SU-DHL-6 (cell line): Measurements from ENCODE around the gene ADGRD1.

ENCODE experiments used
- H2AFZ ChIP-seq: fragments of 200-600 bp; sonication (generic); 2 replicates; pipeline ENCODE4 v1.6.1; 2014; ENCODE audit warnings: low read depth, mild to moderate bottlenecking, moderate library complexity, mixed read lengths, antibody characterized with exemption, low read length; ENCODE audit not compliant: severe bottlenecking
- H3F3A ChIP-seq: fragments of 200-600 bp; shearing (Covaris generic); 2 replicates; pipeline ENCODE4 v1.6.0; 2016; ENCODE audit warnings: antibody characterized with exemption, mild to moderate bottlenecking; ENCODE audit not compliant: insufficient read depth
- H3K27ac ChIP-seq: fragments of 200-600 bp; sonication (generic); 2 replicates; pipeline ENCODE4 v1.5.1; 2016; ENCODE audit warnings: low read depth, mild to moderate bottlenecking, low read length, moderate library complexity, mixed read lengths
- H3K27me3 ChIP-seq: fragments of 200-600 bp; sonication (generic), shearing (Covaris generic); 2 replicates; pipeline ENCODE4 v1.6.0; 2014; ENCODE audit warnings: mild to moderate bottlenecking, low read length
- H3K36me3 ChIP-seq: fragments of 200-600 bp; sonication (generic); 2 replicates; pipeline ENCODE4 v1.6.1; 2014; ENCODE audit warnings: mild to moderate bottlenecking, low read length, mixed read lengths
- H3K4me2 ChIP-seq: fragments of 300-600, 200-600 bp; shearing (Covaris generic), sonication (generic); 2 replicates; pipeline ENCODE4 v1.6.0; 2014; ENCODE audit warnings: low read length, low read depth, mild to moderate bottlenecking; ENCODE audit not compliant: poor library complexity, severe bottlenecking
- H3K4me3 ChIP-seq: fragments of 200-600 bp; sonication (generic); 2 replicates; pipeline ENCODE4 v1.5.1; 2014; ENCODE audit warnings: antibody characterized with exemption, low read length, mild to moderate bottlenecking, mixed read lengths; ENCODE audit not compliant: insufficient read depth, poor library complexity, severe bottlenecking
- H3K79me2 ChIP-seq: fragments of 200-600 bp; sonication (generic); 2 replicates; pipeline ENCODE4 v1.6.1; 2014; ENCODE audit warnings: mild to moderate bottlenecking, low read length, moderate library complexity; ENCODE audit not compliant: insufficient read depth
- H3K9ac ChIP-seq: fragments of 200-600 bp; sonication (generic); 2 replicates; pipeline ENCODE4 v1.7.0; 2014; ENCODE audit warnings: mild to moderate bottlenecking, low read length
- H3K9me2 ChIP-seq: fragments of 200-600 bp; sonication (generic); replicated peaks from 2 replicates; pipeline ENCODE4 v1.6.1; 2014; ENCODE audit warnings: low read length; ENCODE audit not compliant: insufficient read depth
- H3K9me3 ChIP-seq: fragments of 200-600 bp; sonication (generic); 2 replicates; pipeline ENCODE4 v1.6.1; 2014; ENCODE audit warnings: low read length, mixed read lengths; ENCODE audit not compliant: insufficient read depth
- H4K20me1 ChIP-seq: fragments of 200-600 bp; sonication (generic); 2 replicates; pipeline ENCODE4 v1.6.1; 2014; ENCODE audit warnings: low read depth, mild to moderate bottlenecking, antibody characterized with exemption, low read length, moderate library complexity, mixed read lengths
- EZH2phosphoT487 ChIP-seq: fragments of 200-600 bp; sonication (generic), shearing (Covaris generic); conservative IDR thresholded peaks from 2 replicates; pipeline ENCODE4 v1.6.1; 2018; ENCODE audit warnings: mild to moderate bottlenecking, antibody characterized with exemption, low read length, moderate library complexity, mixed read lengths
- TF ChIP-seq, protein P1 (sequence below): fragments of 200-600 bp; sonication (generic); IDR thresholded peaks from one replicate; pipeline ENCODE4 v1.5.1; 2017; ENCODE audit warnings: antibody characterized with exemption, mild to moderate bottlenecking, low read length, moderate library complexity; ENCODE audit not compliant: insufficient read depth, poor library complexity, severe bottlenecking

The ADGRD1 gene

DNA sequence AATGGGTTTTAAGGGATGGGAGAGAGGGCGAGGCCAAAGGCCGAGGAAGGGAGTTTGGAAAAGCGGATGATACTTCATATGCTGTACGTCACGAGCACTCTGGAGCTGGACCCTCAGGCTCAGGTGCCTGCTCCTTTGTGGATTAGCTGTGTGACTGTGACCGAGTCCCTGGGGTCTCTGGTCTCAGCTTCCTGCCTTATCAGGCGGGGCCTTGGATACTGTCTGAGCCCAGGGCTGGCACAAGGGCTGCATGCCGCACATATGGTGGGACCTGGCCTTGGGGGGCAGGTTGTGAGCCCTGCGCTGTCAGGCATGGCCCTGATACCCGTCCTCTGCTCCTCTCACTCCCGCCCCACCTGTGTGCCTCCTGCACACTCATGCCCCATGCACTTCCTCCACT, 95.3 kb downstream of the ADGRD1 start:
- Histone ChIP-seq H3K4me2 (no peak overlapping the region), H3K9me3 (no peaks in the 10 kb centered on the region), H3K27ac (no peak overlapping the region), H3K4me3 (no peak overlapping the region), H3K9ac (no peak overlapping the region), H2AFZ (no peak overlapping the region), H4K20me1 (no peaks in the 10 kb centered on the region), H3K36me3 (no peaks in the 10 kb centered on the region), H3K9me2 (no peaks in the 10 kb centered on the region), H3K79me2 (no peaks in the 10 kb centered on the region), H3K27me3 (no peaks in the 10 kb centered on the region), H3F3A (no peaks in the 10 kb centered on the region)
- TF ChIP-seq, protein P1, sequence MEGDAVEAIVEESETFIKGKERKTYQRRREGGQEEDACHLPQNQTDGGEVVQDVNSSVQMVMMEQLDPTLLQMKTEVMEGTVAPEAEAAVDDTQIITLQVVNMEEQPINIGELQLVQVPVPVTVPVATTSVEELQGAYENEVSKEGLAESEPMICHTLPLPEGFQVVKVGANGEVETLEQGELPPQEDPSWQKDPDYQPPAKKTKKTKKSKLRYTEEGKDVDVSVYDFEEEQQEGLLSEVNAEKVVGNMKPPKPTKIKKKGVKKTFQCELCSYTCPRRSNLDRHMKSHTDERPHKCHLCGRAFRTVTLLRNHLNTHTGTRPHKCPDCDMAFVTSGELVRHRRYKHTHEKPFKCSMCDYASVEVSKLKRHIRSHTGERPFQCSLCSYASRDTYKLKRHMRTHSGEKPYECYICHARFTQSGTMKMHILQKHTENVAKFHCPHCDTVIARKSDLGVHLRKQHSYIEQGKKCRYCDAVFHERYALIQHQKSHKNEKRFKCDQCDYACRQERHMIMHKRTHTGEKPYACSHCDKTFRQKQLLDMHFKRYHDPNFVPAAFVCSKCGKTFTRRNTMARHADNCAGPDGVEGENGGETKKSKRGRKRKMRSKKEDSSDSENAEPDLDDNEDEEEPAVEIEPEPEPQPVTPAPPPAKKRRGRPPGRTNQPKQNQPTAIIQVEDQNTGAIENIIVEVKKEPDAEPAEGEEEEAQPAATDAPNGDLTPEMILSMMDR, result no peak
- no peak for TF ChIP-seq EZH2phosphoT487

DNA sequence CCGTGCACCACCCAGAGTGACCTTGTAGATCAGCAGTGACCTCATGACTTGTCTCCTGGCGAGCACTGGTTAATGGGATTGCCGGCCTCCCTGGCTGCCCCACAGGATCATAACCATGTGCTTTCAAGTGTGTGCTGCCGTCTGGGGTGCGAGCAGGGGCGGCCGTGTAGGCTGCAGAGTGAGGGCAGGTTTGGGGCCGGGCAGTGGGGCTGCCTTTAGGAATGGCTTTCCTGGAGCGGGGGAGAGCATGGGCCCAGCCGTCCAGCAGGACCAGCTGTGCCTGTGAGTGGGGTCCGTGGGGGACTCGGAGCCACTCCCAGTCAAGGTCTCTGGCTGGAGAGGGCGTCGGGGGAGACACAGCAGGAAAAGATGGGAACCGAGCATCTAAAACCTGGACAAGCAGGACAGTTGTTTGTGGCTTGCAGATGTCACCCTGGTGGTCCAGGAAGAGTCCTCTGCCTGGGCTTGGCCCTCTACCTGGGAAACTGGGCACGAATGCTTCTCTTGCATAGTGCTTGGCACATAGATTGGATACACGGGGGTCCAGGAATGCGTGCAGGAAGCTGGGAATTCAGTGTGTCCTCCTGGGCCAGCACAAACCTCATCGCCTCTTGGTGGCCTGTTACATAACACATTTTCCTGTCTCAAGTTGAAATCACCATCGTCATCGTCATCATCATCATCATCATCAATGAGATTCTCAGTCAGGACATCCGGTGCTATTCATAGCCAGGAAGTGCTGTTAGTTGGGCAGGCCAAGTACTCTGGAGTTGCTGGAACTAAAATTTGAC, 96.0 kb downstream of the ADGRD1 start:
- no peaks in the 10 kb centered on the region for H4K20me1 ChIP-seq
- H3K4me2 ChIP-seq, result no peak overlapping the region
- H3K79me2 ChIP-seq, result no peaks in the 10 kb centered on the region
- H3K9me2 ChIP-seq, result no peaks in the 10 kb centered on the region
- H3F3A ChIP-seq, result no peaks in the 10 kb centered on the region
- no peak overlapping the region for H3K4me3 ChIP-seq
- no peak overlapping the region for H2AFZ ChIP-seq
- H3K27me3 ChIP-seq, result no peaks in the 10 kb centered on the region
- H3K36me3 ChIP-seq, result no peaks in the 10 kb centered on the region
- no peak overlapping the region for H3K9ac ChIP-seq
- H3K27ac ChIP-seq, result no peak overlapping the region
- H3K9me3 ChIP-seq, result no peaks in the 10 kb centered on the region
- TF ChIP-seq, protein P1, result no peak
- TF ChIP-seq EZH2phosphoT487, result no peak

GRCh38 chr12:131050463-131051154, 96.9 kb downstream of the ADGRD1 start:
- H3K27ac ChIP-seq, result no peak overlapping the region
- TF ChIP-seq EZH2phosphoT487, result no peak
- TF ChIP-seq, protein P1, result no peak
- H3K27me3 ChIP-seq, result no peaks in the 10 kb centered on the region

More at GRCh38 chr12:131050463-131051154, 96.9 kb downstream of the ADGRD1 start:
- no peaks in the 10 kb centered on the region for H3K9me2 ChIP-seq
- no peaks in the 10 kb centered on the region for H3K9me3 ChIP-seq
- H3K36me3 ChIP-seq, result no peaks in the 10 kb centered on the region
- no peaks in the 10 kb centered on the region for H3F3A ChIP-seq
- no peaks in the 10 kb centered on the region for H3K79me2 ChIP-seq
- no peak overlapping the region for H3K4me2 ChIP-seq
- no peak overlapping the region for H3K4me3 ChIP-seq
- no peaks in the 10 kb centered on the region for H4K20me1 ChIP-seq
- H2AFZ ChIP-seq, result no peak overlapping the region
- no peak overlapping the region for H3K9ac ChIP-seq
